B cell (primary cell): ENCODE results near the gene MARF1. TPM values are rescaled to one million over a fixed set of nuclear protein-coding genes. Genes with fewer than 3 reads are reported as not detected.

Experiments used
- ATAC-seq: fragments of 200-7000 bp; cut with Tn5 transposase; one replicate; pipeline ENCODE4 v1.10.0; 2021; ENCODE audit warnings: low read depth, mild to moderate bottlenecking, moderate number of reproducible peaks, moderate library complexity
- CTCF ChIA-PET: fragments of 350-600 bp; sonication (Branson Sonifier 250); formaldehyde crosslinking; loops from one replicate; lab custom pipeline; 2021; ENCODE audit warnings: antibody characterized with exemption, inconsistent platforms; lab: Charles Lee
- POLR2A ChIA-PET: fragments of 350-600 bp; sonication (Branson Sonifier 250); formaldehyde crosslinking; loops from one replicate; lab custom pipeline; 2021; ENCODE audit warnings: antibody characterized with exemption; lab: Charles Lee
- DNase-seq: peaks from one replicate; pipeline ENCODE4 v3.0.0; 2013
- H2AFZ ChIP-seq: 2 replicates; pipeline ENCODE4 v1.6.1; 2012; ENCODE audit warnings: mild to moderate bottlenecking, low read depth, low read length; ENCODE audit not compliant: insufficient read depth, poor library complexity, severe bottlenecking
- H3K27ac ChIP-seq, 2 donors: 1 replicate in 1 of 2; 2 replicates in 1 of 2; pipeline ENCODE4 v1.5.1; 2012 to 2013; ENCODE audit warnings: low read length in 2 of 2, mild to moderate bottlenecking in 2 of 2, moderate library complexity in 1 of 2
- H3K27me3 ChIP-seq, 4 experiments: fragments of 200-600 bp in 1 of 4; sonication (generic) in 1 of 4; replicated peaks in 1 of 4; 1 replicate in 2 of 4; 2 replicates in 2 of 4; pipeline versions ENCODE4 v1.6.1 to v1.7.0; 2013 to 2016; ENCODE audit warnings: low read length in 3 of 4, mild to moderate bottlenecking in 2 of 4, mixed read lengths in 1 of 4, moderate library complexity in 1 of 4; ENCODE audit not compliant: insufficient read depth in 4 of 4, control insufficient read depth in 3 of 4; ENCODE audit errors: control extremely low read depth in 1 of 4
- H3K36me3 ChIP-seq, 2 experiments: replicated peaks in 1 of 2; 1 replicate in 1 of 2; 2 replicates in 1 of 2; pipeline versions ENCODE4 v1.6.1 to v1.7.1; 2013; ENCODE audit warnings: low read length in 1 of 2; ENCODE audit not compliant: insufficient read depth in 2 of 2, control insufficient read depth in 1 of 2; ENCODE audit errors: control extremely low read depth in 1 of 2, extremely low read depth in 1 of 2
- H3K4me1 ChIP-seq, 2 donors: fragments of 200-600 bp in 1 of 2; sonication (generic) in 1 of 2; 1 replicate in 1 of 2; 2 replicates in 1 of 2; pipeline versions ENCODE4 v1.5.1 to v1.6.1; 2013 to 2017; ENCODE audit warnings: low read length in 2 of 2; ENCODE audit not compliant: control insufficient read depth in 2 of 2, insufficient read depth in 2 of 2
- H3K4me2 ChIP-seq: replicated peaks from 2 replicates; pipeline ENCODE3; 2012; ENCODE audit warnings: mild to moderate bottlenecking, low read depth, low read length; ENCODE audit not compliant: poor library complexity, severe bottlenecking
- H3K4me3 ChIP-seq, 5 experiments: fragments of 200-600 bp in 1 of 5; sonication (generic) in 1 of 5; 1 replicate in 3 of 5; 2 replicates in 2 of 5; pipeline versions ENCODE4 v1.5.1 to v1.7.0; 2011 to 2016; ENCODE audit warnings: low read length in 4 of 5, mild to moderate bottlenecking in 4 of 5, low read depth in 2 of 5, control low read depth in 1 of 5, moderate library complexity in 1 of 5; ENCODE audit not compliant: insufficient read depth in 1 of 5; ENCODE audit errors: control extremely low read depth in 1 of 5, extremely low read depth in 1 of 5
- H3K79me2 ChIP-seq: fragments of 200-600 bp; sonication (generic); one replicate; pipeline ENCODE4 v1.6.0; 2016; ENCODE audit warnings: low read length; ENCODE audit not compliant: control insufficient read depth, insufficient read depth
- H3K9ac ChIP-seq: fragments of 200-600 bp; sonication (generic); 2 replicates; pipeline ENCODE4 v1.6.1; 2017; ENCODE audit warnings: mild to moderate bottlenecking, low read length, moderate library complexity
- H3K9me3 ChIP-seq, 3 donors: one replicate each; pipeline versions ENCODE4 v1.6.1 to v1.7.1; 2013; ENCODE audit warnings: low read length in 2 of 3; ENCODE audit not compliant: control insufficient read depth in 2 of 3, insufficient read depth in 1 of 3; ENCODE audit errors: control extremely low read depth in 1 of 3
- H4K20me1 ChIP-seq: 2 replicates; pipeline ENCODE4 v1.6.0; 2012; ENCODE audit warnings: mild to moderate bottlenecking, low read length; ENCODE audit not compliant: insufficient read depth, control insufficient read depth, poor library complexity, severe bottlenecking
- H3K27ac Mint-ChIP-seq: one replicate; pipeline ENCODE4 v1.8.0; 2021; ENCODE audit warnings: mixed read lengths
- H3K27me3 Mint-ChIP-seq: one replicate; pipeline ENCODE4 v1.8.0; 2021; ENCODE audit warnings: mixed read lengths
- H3K4me1 Mint-ChIP-seq: one replicate; pipeline ENCODE4 v1.8.0; 2021; ENCODE audit warnings: mixed read lengths
- H3K4me3 Mint-ChIP-seq: one replicate; pipeline ENCODE4 v1.8.0; 2021; ENCODE audit warnings: mixed read lengths
- H3K9me3 Mint-ChIP-seq: one replicate; pipeline ENCODE4 v1.8.0; 2022; ENCODE audit warnings: mixed read lengths; ENCODE audit not compliant: insufficient read depth
- CTCF ChIP-seq: fragments of 200-600 bp; IDR thresholded peaks from one replicate; pipeline ENCODE4 v1.8.0; 2022; ENCODE audit warnings: antibody characterized with exemption, mild to moderate bottlenecking
- EZH2 ChIP-seq: IDR thresholded peaks from 2 replicates; pipeline ENCODE4 v1.6.1; 2012; ENCODE audit warnings: borderline replicate concordance, low read depth, mild to moderate bottlenecking, moderate library complexity, low read length; ENCODE audit not compliant: insufficient read depth, poor library complexity, severe bottlenecking
- WGBS: methylation state at CpG from one replicate; pipeline ENCODE4 v1.1.5; 2013; ENCODE audit warnings: missing lambda C conversion rate; ENCODE audit not compliant: insufficient coverage; 5-methylcytosine and 5-hydroxymethylcytosine counted together
- intact Hi-C: fragments of 100-400 bp; cut with micrococcal nuclease; formaldehyde crosslinking; loops from one replicate; pipeline ENCODE4 v1.10.0; 2022
- polyA plus RNA-seq: library from polyadenylated mRNA; depleted of rRNA; stranded (reverse); fragments of >200 nt; gene quantifications from 2 replicates; pipeline ENCODE4 v1.2.3, GENCODE V29; 2012
- total RNA-seq, 2 donors: library from RNA; stranded (reverse); fragments of 120-200 nt in 1 of 2; gene quantifications; 1 replicate in 1 of 2; 2 replicates in 1 of 2; pipeline versions ENCODE4 v1.2.3 to v1.2.4, GENCODE V29; 2013 to 2022

The MARF1 gene
- total and polyA plus RNA-seq, 2 donors (not counting 1 experiment from before 2014, with no cell fraction given) = 68.0 to 366 TPM

- no peak for TF ChIP-seq CTCF
- Histone ChIP-seq H3K4me2 (no peak overlapping the region), H4K20me1 (peaks cover 57% of the 10 kb centered on the region), H3K4me1 (no peaks in the 10 kb centered on the region), H3K36me3 (peaks cover 9 to 95% of the 10 kb centered on the region in 2 experiments), H2AFZ (no peak overlapping the region), H3K27me3 (no peaks in the 10 kb centered on the region), H3K9ac (no peak overlapping the region), H3K79me2 (peaks cover 47% of the 10 kb centered on the region), H3K9me3 (no peaks in the 10 kb centered on the region), H3K4me3 (no peak overlapping the region), H3K27ac (no peak overlapping the region)
- H3K4me3 Mint-ChIP-seq = no peak overlapping the region
- H3K27me3 Mint-ChIP-seq = no peaks in the 10 kb centered on the region
- ChIA-PET CTCF (interaction anchor here (1.5 to 2.8 kb wide), 2 partner anchors 34 to 96 kb away, joined by 4 to 14 read pairs; partner anchors contain the start of gene MARF1), POLR2A (no interaction called here)
- DNase-seq (no peak), ATAC-seq (no peak)
- intact Hi-C loops = no loop called here
- WGBS = 88% methylated on average over 1 of the region's 6 CpGs
- no peaks in the 10 kb centered on the region for H3K9me3 Mint-ChIP-seq
- no peak overlapping the region for H3K27ac Mint-ChIP-seq
- H3K4me1 Mint-ChIP-seq = no peaks in the 10 kb centered on the region
Observed at GRCh38 chr16:15609286-15609649, 33.7 kb downstream of the MARF1 start.

- no peak overlapping the region for H3K9ac ChIP-seq
- intact Hi-C loops = no loop called here
- no peak overlapping the region for H3K27ac ChIP-seq
- H3K4me1 Mint-ChIP-seq = no peaks in the 10 kb centered on the region
- H3K4me1 ChIP-seq = no peaks in the 10 kb centered on the region
- H3K27me3 Mint-ChIP-seq = no peaks in the 10 kb centered on the region
- H4K20me1 ChIP-seq = peaks cover 62% of the 10 kb centered on the region
- TF ChIP-seq CTCF (no peak), EZH2 (no peak)
- H3K4me3 Mint-ChIP-seq = no peak overlapping the region
- POLR2A ChIA-PET = no interaction called here
- ATAC-seq (no peak), DNase-seq (no peak)
- 94% methylated on average over 6 of the region's 19 CpGs for WGBS
- H2AFZ ChIP-seq = no peak overlapping the region
- CTCF ChIA-PET = interaction anchor here (0.7 to 2.8 kb wide), 4 partner anchors 9 to 96 kb away, joined by 3 to 14 read pairs (median 4); partner anchors contain the start of gene MARF1
- no peaks in the 10 kb centered on the region for H3K9me3 ChIP-seq
- H3K79me2 ChIP-seq = peaks cover 47% of the 10 kb centered on the region
- peaks cover 12 to 97% of the 10 kb centered on the region in 2 experiments for H3K36me3 ChIP-seq
- no peaks in the 10 kb centered on the region for H3K9me3 Mint-ChIP-seq
- no peak overlapping the region for H3K4me2 ChIP-seq
- H3K4me3 ChIP-seq = no peak overlapping the region
- H3K27me3 ChIP-seq = no peaks in the 10 kb centered on the region
- no peak overlapping the region for H3K27ac Mint-ChIP-seq
Observed at GRCh38 chr16:15608398-15609285, 34.3 kb downstream of the MARF1 start.
